H7 (cell line): ENCODE data around the gene FHL5. TPM values are rescaled to one million over a fixed set of nuclear protein-coding genes. Genes with fewer than 3 reads are reported as not detected.
A peak's percentile ranks its signal among the peaks of the same experiment; 100 is the strongest.
"Not testable (repeated sequence)": the region's sequence is repeated elsewhere in the genome, so short reads cannot be mapped to it uniquely, and the experiment has no call there.

Experiments
- DNase-seq: peaks from one replicate; pipeline ENCODE4 v3.0.0; 2012
- H3K27me3 ChIP-seq: 2 replicates; pipeline ENCODE4 v1.6.0; 2011; ENCODE audit warnings: mild to moderate bottlenecking, low read length; ENCODE audit not compliant: control insufficient read depth, insufficient read depth
- H3K36me3 ChIP-seq: replicated peaks from 2 replicates; pipeline ENCODE4 v1.5.1; 2011; ENCODE audit warnings: low read length; ENCODE audit not compliant: control insufficient read depth, insufficient read depth
- H3K4me3 ChIP-seq: 2 replicates; pipeline ENCODE4 v1.5.1; 2011; ENCODE audit warnings: low read depth, mild to moderate bottlenecking, control low read depth, low read length, moderate library complexity; ENCODE audit not compliant: insufficient read depth
- total RNA-seq: library from RNA; depleted of rRNA; stranded (reverse); fragments of >200 nt; shearing (Covaris generic); gene quantifications from 2 replicates; pipeline ENCODE4 v1.2.3, GENCODE V29; 2014; rRNA removed

FHL5 gene
- not detected in 2 replicates for total RNA-seq

DNA sequence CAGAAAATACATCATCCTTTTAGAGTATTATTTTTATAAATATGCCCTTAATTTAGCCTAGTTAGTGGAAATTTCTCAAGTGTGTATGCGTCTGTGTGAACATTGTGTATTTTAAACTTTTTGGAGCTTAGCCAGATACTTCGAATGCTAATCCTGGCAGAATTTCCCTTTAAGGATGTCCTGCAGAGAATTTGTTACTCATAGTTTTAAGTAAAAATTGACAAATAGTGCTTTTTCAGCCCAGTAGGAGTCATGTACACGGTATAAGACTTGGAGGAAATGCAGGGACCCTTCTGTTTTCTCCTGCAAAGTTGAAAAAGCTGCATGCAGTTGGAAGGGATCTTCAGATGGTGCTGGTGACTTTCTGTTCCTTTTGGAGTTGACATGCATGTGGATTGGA is at the start of gene FHL5:
Gene FHL5 (plus strand): TSS at position 243 of the 400 bp plus-strand sequence. CDS start 40,486 bp downstream, outside the sequence.
- Histone ChIP-seq H3K27me3 (no peaks in the 10 kb centered on the region), H3K4me3 (no peak within 1 kb of the TSS), H3K36me3 (no peaks in the 10 kb centered on the region)
- DNase-seq = no peak

DNA sequence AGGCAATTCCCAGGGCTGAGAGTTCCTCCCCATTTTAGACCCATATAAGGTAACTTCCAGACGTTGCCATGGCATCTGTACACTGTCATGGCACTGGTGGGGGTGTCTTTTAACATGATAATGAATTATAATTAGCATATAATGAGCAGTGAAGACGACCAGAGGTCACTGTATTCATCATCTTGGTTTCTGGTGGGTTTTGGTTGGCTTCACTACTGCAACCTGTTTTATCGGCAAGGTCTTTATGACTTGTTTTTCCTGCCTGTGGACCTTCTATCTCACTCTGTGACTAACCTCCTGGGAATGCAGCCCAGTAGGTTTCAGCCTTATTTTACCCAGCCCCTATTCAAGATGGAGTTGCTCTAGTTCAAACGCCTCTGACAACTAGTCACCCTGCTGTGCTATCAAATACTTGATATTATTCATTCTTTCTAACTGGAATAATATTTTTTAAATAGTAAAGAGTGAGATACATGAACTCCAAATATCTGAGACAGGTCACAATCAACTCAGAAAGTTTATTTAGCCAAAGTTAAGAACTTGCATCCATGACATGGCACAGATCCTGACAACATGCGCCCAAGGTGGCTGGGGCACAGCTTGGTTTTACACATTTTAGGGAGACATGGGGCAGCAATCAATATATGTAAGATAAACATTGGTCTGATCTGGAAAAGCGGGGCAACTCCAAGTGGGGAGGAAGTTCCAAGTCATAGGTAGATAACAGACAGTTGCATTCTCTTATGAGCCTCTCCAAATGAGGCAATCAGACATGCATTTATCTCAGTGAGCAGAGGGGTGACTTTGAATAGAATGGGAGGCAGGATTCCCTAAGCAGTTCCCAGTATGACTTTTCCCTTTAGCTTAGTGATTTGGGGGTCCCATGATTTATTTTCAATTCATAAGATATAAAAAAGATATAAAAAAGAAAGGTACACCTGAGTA is 42.5 kb upstream of the FHL5 start:
- no peak for DNase-seq
- Histone ChIP-seq H3K4me3 (peak overlapping the region; percentile 90), H3K36me3 (no peaks in the 10 kb centered on the region; the same call in none of the 2 replicates), H3K27me3 (no peaks in the 10 kb centered on the region)

GRCh38 chr6:96521306-96521643 is 41.7 kb upstream of the FHL5 start:
- no peaks in the 10 kb centered on the region; the same call in none of the 2 replicates for H3K36me3 ChIP-seq
- no peaks in the 10 kb centered on the region for H3K27me3 ChIP-seq
- DNase-seq = no peak
- H3K4me3 ChIP-seq = peak overlapping the region; percentile 90

GRCh38 chr6:96521644-96522464 is 41.1 kb upstream of the FHL5 start, which contains the start of gene UFL1:
Gene UFL1, plus strand, starts transcription at chr6:96521806. Its CDS starts 68 bp downstream, at chr6:96521874.
- H3K36me3 ChIP-seq = no peaks in the 10 kb centered on the region; the same call in none of the 2 replicates
- H3K4me3 ChIP-seq = peak within 1 kb of the TSS; percentile 90
- H3K27me3 ChIP-seq = no peaks in the 10 kb centered on the region
- DNase-seq = peak; percentile 83

DNA sequence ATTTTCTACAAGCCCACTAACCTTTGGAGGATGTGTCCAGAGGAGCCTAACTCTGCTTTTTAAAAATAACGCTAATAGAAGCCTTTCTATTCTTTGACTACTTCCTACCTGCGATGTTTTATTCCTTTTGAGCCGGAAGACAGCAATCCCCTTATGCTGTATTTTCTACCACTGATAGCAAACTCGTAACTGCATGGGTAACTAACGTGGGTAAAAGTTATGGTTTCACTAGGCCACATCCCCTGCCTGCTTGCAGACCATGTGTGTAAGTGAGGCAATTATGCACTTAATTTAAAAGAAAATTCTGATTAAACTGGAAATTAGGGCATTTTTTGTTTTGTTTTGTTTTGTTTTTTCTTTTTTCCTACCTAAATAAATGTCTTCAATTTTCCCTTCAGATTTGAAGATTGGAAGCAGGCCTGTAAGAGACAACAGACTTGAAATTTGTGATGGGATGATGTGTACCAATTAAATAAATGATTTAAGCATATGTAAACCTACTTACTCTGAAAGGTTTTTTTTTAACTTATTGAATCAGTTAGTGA is 40.4 kb upstream of the FHL5 start:
- no peak for DNase-seq
- H3K27me3 ChIP-seq = no peaks in the 10 kb centered on the region
- H3K36me3 ChIP-seq = no peaks in the 10 kb centered on the region; the same call in none of the 2 replicates
- peak overlapping the region; percentile 90 for H3K4me3 ChIP-seq

DNA sequence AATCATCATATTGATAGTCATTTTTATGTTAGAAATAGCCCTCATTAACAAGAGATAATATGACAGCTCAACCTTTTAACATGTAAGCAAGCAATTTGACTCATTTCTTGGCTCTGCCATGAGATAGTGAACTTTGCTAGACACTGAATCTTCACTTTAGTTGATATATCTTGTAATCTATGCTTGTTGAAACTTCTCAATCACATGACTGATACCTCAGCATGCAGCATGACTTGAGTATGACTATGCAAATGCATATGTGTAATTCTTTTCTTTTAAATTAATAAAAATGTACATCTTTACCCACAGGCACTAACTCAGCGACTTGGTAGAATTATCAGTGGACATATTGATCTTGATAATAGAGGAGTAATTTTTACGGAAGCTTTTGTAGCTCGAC is 34.7 kb upstream of the FHL5 start:
- DNase-seq = no peak

DNA sequence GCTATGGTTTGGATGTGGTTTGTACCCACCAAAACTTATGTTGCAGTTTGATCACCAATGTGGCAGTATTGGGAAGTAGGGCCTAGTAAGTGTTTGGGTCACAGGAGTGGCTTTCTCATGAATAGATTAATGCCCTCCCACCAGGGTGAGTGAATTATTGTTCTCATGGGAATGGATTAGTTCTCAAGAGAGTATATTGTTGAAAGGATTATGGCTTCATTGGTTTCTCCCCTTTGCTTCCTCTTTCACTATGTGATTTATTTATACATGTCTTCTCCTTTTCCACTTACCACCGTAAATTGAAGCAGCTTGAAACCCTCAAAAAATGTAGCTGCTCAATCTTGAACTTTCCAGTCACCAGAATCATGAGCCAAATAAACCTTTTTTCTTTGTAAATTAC is 30.5 kb upstream of the FHL5 start:
- H3K27me3 ChIP-seq = no peaks in the 10 kb centered on the region
- H3K36me3 ChIP-seq = peaks cover 7% of the 10 kb centered on the region
- no peak overlapping the region for H3K4me3 ChIP-seq
- DNase-seq = no peak

More for the DNA sequence above, 34.7 kb upstream of the FHL5 start:
- Histone ChIP-seq H3K36me3 (peaks cover 6% of the 10 kb centered on the region), H3K4me3 (no peak overlapping the region), H3K27me3 (no peaks in the 10 kb centered on the region)

DNA sequence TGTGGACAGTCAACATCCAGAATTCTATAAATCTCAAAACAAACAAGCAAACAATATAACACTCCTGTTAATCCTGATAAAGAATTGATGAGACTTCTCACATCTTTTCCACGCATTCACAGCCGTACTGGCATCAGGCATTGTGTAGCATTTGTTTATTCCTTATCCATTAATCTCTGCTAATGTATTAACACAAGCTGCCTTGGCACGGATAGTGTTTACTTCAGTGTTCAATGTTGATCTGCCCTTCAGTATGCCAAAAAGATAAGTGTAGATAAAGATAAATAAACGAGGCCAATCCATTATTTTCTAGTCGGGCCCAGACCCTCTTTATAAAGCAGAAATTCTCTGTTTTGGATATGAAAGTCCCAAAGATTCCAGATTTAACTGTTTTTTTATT is 25.2 kb upstream of the FHL5 start:
- DNase-seq = no peak
- Histone ChIP-seq H3K27me3 (no peaks in the 10 kb centered on the region), H3K4me3 (no peak overlapping the region), H3K36me3 (peaks cover 5% of the 10 kb centered on the region)

DNA sequence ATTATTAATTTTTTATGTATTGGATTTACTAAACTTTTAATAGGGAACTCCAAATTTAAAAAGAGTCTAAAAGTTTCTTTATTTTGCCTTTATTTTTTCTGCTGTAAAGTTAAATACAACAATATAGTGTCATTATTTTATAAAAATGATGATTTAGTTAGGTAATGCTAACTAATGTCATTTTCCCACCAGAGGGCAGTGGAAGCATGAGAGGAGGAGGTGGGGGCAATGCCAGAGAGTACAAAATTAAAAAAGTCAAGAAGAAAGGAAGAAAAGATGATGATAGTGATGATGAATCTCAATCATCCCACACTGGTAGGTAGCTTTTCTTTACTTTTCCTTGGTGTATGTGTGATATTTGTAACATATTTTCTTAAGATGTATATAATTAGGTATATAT is 20.2 kb upstream of the FHL5 start:
- H3K27me3 ChIP-seq = no peaks in the 10 kb centered on the region
- DNase-seq = peak; percentile 2
- peaks cover 2% of the 10 kb centered on the region; the same call in 1 of the 2 replicates for H3K36me3 ChIP-seq
- no peak overlapping the region for H3K4me3 ChIP-seq

DNA sequence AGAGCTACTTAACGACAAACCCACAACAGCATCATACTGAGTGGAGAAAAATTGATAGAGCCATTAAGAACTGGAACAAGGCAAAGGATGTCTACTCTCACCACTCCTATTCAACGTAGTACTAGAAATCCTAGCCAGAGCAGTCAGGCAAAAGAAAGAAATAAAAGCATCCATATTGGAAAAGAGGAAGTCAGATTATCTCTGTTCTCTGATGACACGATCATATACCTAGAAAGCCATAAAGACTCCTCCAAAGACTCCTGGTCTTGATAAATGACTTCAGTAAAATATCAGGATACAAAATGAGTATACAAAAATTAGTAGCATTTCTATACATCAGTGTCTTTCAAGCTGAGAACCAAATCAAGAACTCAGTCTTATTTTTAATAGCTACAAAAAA is 17.0 kb upstream of the FHL5 start:
- Histone ChIP-seq H3K4me3 (no peak overlapping the region), H3K36me3 (peaks cover 1% of the 10 kb centered on the region; the same call in 1 of the 2 replicates), H3K27me3 (no peaks in the 10 kb centered on the region)
- DNase-seq = no peak

DNA sequence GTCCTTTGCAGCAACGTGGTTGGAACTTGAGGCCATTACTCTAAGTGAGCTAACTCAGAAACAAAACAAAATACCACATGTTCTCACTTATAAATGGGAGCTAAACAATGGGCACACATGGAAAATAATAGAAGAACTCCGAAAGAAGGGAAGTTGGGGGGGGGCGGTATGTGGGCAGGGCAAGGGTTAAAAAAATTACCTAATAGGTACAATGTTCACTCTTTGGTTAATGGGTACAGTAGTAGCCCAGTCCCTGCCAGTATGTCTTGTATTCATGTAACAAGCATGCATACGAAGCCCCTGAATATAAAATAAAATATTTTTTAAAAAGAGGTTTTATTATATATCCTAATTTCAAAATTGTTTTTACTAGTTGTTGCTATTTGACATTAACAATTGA is 15.3 kb upstream of the FHL5 start:
- DNase-seq = no peak
- Histone ChIP-seq H3K36me3 (peaks cover 6% of the 10 kb centered on the region), H3K4me3 (no peak overlapping the region), H3K27me3 (no peaks in the 10 kb centered on the region)

GRCh38 chr6:96554558-96554957 is 8.4 kb upstream of the FHL5 start:
- Histone ChIP-seq H3K4me3 (no peak overlapping the region), H3K27me3 (no peaks in the 10 kb centered on the region), H3K36me3 (peaks cover 9% of the 10 kb centered on the region)
- no peak for DNase-seq

DNA sequence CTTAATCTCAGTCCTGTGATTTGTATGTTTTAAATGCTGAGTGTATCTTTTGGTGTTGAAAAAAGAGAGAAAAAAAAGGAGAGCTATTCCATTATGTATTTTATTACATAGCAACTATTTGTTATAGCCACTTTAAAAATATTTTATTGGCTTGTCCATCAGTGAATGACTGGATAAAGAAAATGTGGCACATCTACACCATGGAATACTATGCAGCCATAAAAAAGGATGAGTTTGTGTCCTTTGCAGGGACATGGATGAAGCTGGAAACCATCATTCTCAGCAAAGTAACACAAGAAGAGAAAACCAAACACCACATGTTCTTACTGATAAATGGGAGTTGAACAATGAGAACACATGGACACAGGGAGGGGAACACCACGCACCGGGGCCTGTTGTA is 3.2 kb upstream of the FHL5 start:
- not testable (repeated sequence) for H3K27me3 ChIP-seq, H3K4me3 ChIP-seq, DNase-seq

DNA sequence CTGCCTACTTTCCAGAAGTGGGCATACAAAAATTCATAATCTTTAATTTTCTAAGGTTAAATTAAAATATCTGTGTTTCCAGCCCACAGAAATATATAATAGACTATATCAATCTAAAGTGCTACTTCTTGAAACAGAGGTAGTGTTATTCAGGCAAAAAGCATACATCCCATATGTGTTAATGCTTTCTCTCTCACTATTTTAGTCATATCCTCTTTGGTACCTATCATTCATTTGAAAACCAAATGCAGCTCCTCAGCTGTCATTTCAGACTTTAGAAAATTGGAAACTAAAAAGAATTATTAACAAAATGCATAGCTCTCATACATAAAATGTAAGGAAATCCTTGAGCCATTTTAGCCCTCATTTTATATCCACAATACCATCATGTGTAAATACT is 925 bp downstream of the FHL5 start:
- H3K4me3 ChIP-seq = no peak overlapping the region
- no peak for DNase-seq

More for the DNA sequence above, 3.2 kb upstream of the FHL5 start:
- H3K36me3 ChIP-seq = not testable (repeated sequence)

More for the DNA sequence above, 925 bp downstream of the FHL5 start:
- Histone ChIP-seq H3K36me3 (no peaks in the 10 kb centered on the region), H3K27me3 (no peaks in the 10 kb centered on the region)
